GM12874 (cell line): Measurements from ENCODE around the gene SLC28A1.
A peak's percentile ranks its signal among the peaks of the same experiment; 100 is the strongest.

Source experiments
- TF ChIP-seq, protein P1 (sequence below): IDR thresholded peaks from 2 replicates; pipeline ENCODE4 v1.5.1; 2011; ENCODE audit warnings: low read depth, mild to moderate bottlenecking, control low read depth, low read length, moderate library complexity; ENCODE audit not compliant: insufficient read depth

Gene SLC28A1

DNA sequence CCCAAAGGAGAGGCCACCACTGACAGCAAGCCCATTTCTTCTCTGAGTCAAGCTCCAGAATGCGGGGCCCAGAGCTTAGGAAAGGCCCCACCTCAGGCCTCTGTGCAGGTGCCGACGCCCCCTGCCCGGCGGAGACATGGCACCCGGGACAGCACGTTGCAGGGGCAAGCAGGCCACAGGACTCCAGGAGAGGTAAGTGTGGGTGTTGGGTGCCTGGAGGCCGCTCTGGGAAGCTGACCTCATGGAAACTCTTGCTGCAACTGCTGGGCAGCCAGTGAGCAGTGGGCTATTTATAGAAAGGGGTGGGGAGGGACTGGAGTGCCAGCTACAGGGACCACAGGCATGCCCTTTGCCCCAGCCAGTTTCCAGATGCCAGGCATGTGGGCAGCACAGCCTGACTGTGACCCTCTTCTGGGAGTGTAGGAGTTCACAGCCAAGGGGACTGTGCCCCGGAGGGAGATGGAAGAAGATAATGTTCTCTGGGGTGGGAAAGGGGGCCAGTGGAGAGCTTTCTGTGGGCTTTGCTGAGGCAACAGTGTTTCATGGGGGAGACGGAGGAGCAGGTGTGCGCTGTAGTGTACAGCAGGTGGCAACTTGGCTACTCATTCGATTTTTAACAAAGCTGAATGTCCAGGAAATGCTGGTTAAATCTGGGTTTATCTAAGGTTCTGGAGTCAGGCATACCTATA, 43.6 kb upstream of the SLC28A1 start:
- TF ChIP-seq, protein P1, sequence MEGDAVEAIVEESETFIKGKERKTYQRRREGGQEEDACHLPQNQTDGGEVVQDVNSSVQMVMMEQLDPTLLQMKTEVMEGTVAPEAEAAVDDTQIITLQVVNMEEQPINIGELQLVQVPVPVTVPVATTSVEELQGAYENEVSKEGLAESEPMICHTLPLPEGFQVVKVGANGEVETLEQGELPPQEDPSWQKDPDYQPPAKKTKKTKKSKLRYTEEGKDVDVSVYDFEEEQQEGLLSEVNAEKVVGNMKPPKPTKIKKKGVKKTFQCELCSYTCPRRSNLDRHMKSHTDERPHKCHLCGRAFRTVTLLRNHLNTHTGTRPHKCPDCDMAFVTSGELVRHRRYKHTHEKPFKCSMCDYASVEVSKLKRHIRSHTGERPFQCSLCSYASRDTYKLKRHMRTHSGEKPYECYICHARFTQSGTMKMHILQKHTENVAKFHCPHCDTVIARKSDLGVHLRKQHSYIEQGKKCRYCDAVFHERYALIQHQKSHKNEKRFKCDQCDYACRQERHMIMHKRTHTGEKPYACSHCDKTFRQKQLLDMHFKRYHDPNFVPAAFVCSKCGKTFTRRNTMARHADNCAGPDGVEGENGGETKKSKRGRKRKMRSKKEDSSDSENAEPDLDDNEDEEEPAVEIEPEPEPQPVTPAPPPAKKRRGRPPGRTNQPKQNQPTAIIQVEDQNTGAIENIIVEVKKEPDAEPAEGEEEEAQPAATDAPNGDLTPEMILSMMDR = no peak

DNA sequence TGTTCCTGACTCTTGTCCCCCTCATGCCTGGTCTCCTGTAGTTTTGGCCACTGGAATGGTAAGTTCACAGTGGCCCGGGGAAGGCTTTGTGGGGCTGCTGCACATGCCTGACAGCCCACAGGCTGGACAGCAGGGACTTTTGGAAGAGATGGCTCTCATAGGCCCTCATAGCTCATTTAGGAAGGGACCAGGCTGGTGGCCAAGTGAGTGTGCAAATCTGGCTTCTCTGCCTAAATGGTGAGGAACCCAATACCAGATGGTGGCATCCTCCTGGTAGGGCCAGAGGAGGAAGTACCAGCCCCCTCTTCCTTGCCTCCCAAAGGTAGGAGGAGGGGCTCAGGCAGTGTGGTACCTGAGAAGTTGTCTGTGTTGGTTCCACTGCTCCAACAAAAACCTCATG, 41.7 kb upstream of the SLC28A1 start:
- TF ChIP-seq, protein P1 = no peak

DNA sequence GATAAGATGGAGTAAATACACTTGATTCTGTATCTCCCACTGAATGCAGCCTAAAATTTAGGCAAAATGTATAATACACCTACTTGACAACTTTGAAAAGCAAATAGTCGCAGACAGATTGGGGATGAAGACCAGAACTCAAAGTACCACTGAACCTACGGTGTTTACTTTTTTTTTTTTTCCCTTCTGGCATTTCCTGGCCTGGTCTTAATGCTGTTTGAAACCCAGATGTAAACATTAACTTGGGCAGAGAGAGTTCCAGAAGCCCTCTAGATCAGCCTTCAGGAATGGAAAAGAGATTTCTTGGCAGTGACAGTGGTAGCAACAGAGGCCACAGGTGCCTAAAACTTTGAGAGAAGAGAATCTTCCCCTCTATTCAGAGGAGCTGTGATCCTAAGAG, 39.5 kb upstream of the SLC28A1 start:
- TF ChIP-seq, protein P1 = no peak

DNA sequence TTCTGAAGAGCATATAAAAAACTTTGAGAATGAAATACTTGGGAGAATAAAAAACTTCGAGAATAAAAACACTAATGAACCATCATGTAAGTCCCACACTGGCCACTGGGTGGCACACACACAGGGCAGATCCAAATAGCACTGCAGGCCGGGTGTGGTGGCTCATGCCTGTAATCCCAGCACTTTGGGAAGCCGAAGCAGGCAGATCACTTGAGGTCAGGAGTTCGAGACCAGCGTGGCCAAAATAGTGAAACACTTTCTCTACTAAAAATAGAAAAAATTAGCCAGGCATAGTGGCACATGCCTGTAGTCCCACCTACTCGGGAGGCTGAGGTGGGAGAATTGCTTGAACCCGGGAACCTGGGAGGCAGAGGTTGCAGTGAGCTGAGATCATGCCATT, 38.8 kb upstream of the SLC28A1 start:
- TF ChIP-seq, protein P1 = peak; percentile 60

DNA sequence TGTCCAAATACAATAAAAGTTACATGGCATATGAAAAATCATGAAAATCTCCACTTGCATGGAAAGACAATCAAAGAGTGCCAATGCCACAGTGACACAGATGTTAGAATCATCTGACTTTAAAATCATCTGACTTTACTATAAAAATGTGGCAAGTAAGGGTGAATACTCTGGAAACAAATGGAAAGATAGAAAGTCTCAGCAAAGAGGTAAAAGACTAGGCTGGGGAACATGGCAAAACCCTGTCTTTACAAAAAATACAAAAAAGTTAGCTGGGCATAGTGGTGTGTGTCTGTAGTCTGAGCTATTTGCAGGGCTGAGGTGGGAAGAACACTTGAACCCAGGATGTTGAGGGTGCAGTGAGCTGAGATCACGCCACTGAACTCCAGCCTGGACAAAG, 38.2 kb upstream of the SLC28A1 start:
- TF ChIP-seq, protein P1 = no peak

DNA sequence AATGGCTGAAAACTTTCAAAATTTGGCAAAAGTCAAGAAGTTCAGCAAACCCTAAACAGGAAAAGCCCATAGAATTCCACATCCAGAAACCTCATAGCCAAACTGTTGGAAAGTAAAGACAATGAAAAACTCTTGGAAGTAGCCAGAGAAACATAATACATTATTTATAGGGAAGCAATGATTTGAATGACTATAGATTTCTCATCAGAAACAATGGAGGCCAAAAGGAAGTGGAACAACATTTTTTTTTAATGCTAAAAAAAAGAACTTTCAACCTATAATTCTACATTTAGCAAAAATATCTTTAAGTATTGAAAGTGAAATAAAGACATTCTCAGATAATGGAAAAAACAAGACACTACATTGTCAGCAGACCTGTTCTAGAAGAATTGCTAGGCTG, 37.1 kb upstream of the SLC28A1 start:
- TF ChIP-seq, protein P1 = no peak

DNA sequence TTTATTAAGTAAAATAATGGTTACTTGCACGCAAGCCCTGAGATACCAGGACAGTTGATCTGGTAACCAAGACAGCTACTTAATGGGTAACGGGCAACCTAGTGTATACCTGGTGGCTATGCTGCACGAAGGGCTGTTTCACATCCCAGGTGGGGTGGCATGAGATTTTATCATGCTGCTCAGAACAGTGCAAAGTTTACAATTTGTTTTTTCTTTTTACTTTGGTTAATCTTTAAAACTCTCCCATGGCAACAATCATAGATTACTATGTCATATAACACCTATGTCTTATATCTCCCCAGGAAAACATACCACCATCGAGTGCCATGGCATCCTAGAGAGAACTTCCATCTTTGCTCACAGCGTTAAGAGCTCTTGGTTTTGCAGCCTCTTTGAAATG, 32.2 kb upstream of the SLC28A1 start:
- TF ChIP-seq, protein P1 = no peak

DNA sequence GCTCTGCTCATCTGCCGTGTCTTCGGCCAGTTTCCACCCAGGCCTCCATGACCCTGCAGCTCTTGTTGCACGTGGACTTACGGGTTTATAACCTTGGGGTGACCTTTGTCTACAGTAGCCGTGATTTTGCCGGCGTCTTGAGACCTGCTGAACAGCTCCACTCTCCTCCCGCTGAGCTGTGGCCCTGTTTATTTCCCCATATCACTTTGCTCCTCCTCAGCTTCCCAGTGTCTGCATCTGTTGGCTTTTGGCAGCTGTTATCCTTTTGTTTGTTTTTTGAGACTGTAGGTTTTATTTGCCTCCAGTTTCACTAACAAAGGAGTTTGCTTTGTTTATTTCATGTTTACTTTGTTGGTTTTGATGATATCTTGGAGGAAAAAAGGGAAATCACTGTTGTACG, 29.3 kb upstream of the SLC28A1 start:
- TF ChIP-seq, protein P1 = no peak
